HepG2 (cell line): ENCODE results near the gene CMTM4. TPM values are rescaled to one million over a fixed set of nuclear protein-coding genes. Genes with fewer than 3 reads are reported as not detected.

Experiments
- ERF ChIP-seq: IDR thresholded peaks from 2 replicates; pipeline ENCODE4 v1.6.1; 2018; ENCODE audit warnings: missing biosample characterization, missing genetic modification reagents
- FOXA3 ChIP-seq: IDR thresholded peaks from 2 replicates; pipeline ENCODE4 v1.6.1; 2016; ENCODE audit warnings: missing genetic modification reagents, missing compliant biosample characterization
- GATA4 ChIP-seq: sonication (generic); IDR thresholded peaks from 2 replicates; pipeline ENCODE4 v1.6.1; 2016; ENCODE audit warnings: antibody characterized with exemption, low read depth, borderline replicate concordance
- GATAD2A ChIP-seq: IDR thresholded peaks from 2 replicates; pipeline ENCODE4 v1.6.1; 2016
- GFI1 ChIP-seq: sonication (generic); formaldehyde crosslinking; IDR thresholded peaks from 2 replicates; pipeline ENCODE4 v1.5.0; 2020; ENCODE audit warnings: missing genetic modification reagents, mild to moderate bottlenecking, borderline replicate concordance
- HIVEP1 ChIP-seq: sonication (generic); formaldehyde crosslinking; IDR thresholded peaks from 2 replicates; pipeline ENCODE4 v1.4.0; 2020; ENCODE audit warnings: mild to moderate bottlenecking, missing genetic modification reagents
- HNF1B ChIP-seq: sonication (generic); formaldehyde crosslinking; IDR thresholded peaks from 2 replicates; pipeline ENCODE4 v1.5.1; 2020; ENCODE audit warnings: mild to moderate bottlenecking, moderate library complexity, missing genetic modification reagents
- KLF13 ChIP-seq: sonication (generic); formaldehyde crosslinking; IDR thresholded peaks from 2 replicates; pipeline ENCODE4 v1.4.0; 2020; ENCODE audit warnings: mild to moderate bottlenecking, missing genetic modification reagents
- KLF16 ChIP-seq, 2 experiments: sonication (generic) in 1 of 2; formaldehyde crosslinking in 1 of 2; IDR thresholded peaks; 2 replicates each; pipeline versions ENCODE4 v1.6.1 to v1.8.0; 2016 to 2023; ENCODE audit warnings: missing genetic modification reagents in 2 of 2, missing compliant biosample characterization in 1 of 2
- KLF6 ChIP-seq: IDR thresholded peaks from 2 replicates; pipeline ENCODE4 v1.8.0; 2016; ENCODE audit warnings: missing biosample characterization, missing genetic modification reagents
- MAFF ChIP-seq: IDR thresholded peaks from 2 replicates; pipeline ENCODE4 v1.6.1; 2011; ENCODE audit warnings: low read depth, low read length, improper control_type of control experiment
- RORA ChIP-seq: sonication (generic); formaldehyde crosslinking; IDR thresholded peaks from 2 replicates; pipeline ENCODE4 v1.5.0; 2020; ENCODE audit warnings: mild to moderate bottlenecking, missing genetic modification reagents, moderate library complexity
- RXRB ChIP-seq: IDR thresholded peaks from 2 replicates; pipeline ENCODE4 v1.6.1; 2016; ENCODE audit warnings: borderline replicate concordance, missing genetic modification reagents, missing compliant biosample characterization
- SAP130 ChIP-seq: IDR thresholded peaks from 2 replicates; pipeline ENCODE4 v1.6.1; 2016; ENCODE audit warnings: low read depth
- TP53 ChIP-seq: sonication (generic); formaldehyde crosslinking; conservative IDR thresholded peaks from 2 replicates; pipeline ENCODE4 v1.4.0; 2020; ENCODE audit warnings: missing genetic modification reagents
- ZNF160 ChIP-seq: sonication (generic); formaldehyde crosslinking; IDR thresholded peaks from 2 replicates; pipeline ENCODE4 v1.8.0; 2022; ENCODE audit warnings: mild to moderate bottlenecking, inconsistent platforms, missing genetic modification reagents
- ZNF335 ChIP-seq: sonication (generic); formaldehyde crosslinking; IDR thresholded peaks from 2 replicates; pipeline ENCODE4 v1.4.0; 2020; ENCODE audit warnings: missing genetic modification reagents
- ZNF562 ChIP-seq: sonication (generic); formaldehyde crosslinking; IDR thresholded peaks from 2 replicates; pipeline ENCODE4 v1.8.0; 2022; ENCODE audit warnings: missing genetic modification reagents, borderline replicate concordance
- ZNF574 ChIP-seq: sonication (generic); formaldehyde crosslinking; IDR thresholded peaks from 2 replicates; pipeline ENCODE4 v1.4.0; 2020; ENCODE audit warnings: missing genetic modification reagents
- ZNF652 ChIP-seq: IDR thresholded peaks from 2 replicates; pipeline ENCODE4 v1.6.1; 2016; ENCODE audit warnings: low read depth, borderline replicate concordance
- polyA plus RNA-seq, 8 experiments: library from polyadenylated mRNA; depleted of rRNA in 3 of 8; stranded (reverse) in 7 of 8; unstranded in 1 of 8; fragments of >200 nt; fragmentation: Illumina TruSeq in 4 of 8; extraction: Trizol in 4 of 8; gene quantifications; 2 replicates each; pipeline versions ENCODE4 v1.2.1 to v1.2.3, GENCODE V29; 2011 to 2016; ENCODE audit warnings: low read depth in 4 of 8, missing spikeins in 1 of 8, mixed read lengths in 1 of 8; ENCODE audit not compliant: insufficient read depth in 1 of 8
- total RNA-seq, 5 experiments: library from RNA; depleted of rRNA; stranded (reverse); fragments of >200 nt; fragmentation: Illumina TruSeq; extraction: Trizol; gene quantifications; 2 replicates each; pipeline ENCODE4 v1.2.3, GENCODE V29; 2016; ENCODE audit warnings: low read depth in 1 of 5
- TF ChIP-seq, protein P1 (sequence below): IDR thresholded peaks from 2 replicates; pipeline ENCODE4 v1.6.1; 2016

CMTM4 gene
- total and polyA plus RNA-seq, 2 of the 13 experiments (the other 11 are each of a cell fraction or from before 2014, with no cell fraction given) = 32.0 to 36.3 TPM

DNA sequence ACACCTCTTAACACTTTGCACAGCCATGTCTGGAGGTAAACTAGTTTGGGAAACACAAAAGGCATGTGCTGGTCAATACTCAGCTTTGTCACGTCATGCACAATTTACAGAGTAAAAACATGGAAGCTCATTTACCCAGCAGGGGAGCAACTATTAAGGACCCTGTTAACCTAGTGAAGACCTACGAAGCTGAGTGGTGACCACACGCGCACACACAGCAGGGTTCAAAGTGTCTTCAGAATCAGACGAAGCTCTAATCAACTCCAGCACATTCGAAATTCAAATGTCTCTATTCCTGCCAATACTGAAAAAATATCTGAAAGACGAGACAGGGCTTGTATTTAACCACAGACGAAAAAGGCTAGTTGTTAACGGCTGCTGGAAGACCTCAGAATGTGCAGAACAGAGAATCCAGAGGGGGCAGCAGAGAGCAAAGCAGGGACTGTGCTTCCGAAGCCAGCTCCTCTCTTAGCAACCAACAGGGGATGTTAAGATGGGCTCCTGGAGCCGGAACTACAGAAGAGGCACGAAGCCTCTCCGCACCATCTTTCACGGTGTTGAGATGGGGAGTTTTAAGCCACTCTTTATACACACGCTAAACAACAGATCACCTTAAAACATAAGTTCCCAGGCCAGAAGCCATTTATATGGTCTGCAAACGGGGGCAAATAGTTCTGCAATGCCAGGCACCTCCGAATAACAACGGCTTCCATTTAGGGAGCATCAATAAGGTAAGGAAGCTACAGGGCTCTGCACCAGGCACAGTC is 45.7 kb downstream of the CMTM4 start (continued):
- TF ChIP-seq GFI1 (CRISPR knock-in tag) (0 out of 2 replicates have a peak, but pooled peaks have one; percentile 33), KLF6 (CRISPR knock-in tag) (0 out of 2 replicates have a peak, but pooled peaks have one; percentile 42), RORA (no peak), ZNF160 (CRISPR knock-in tag) (no peak), HNF1B (CRISPR knock-in tag) (peak; percentile 38; the same call in 1 of the 2 replicates), KLF16 (CRISPR knock-in tag; IDR thresholded peaks at IDR 0.05) (0 out of 4 replicates have a peak, but pooled peaks of 1 of the 2 experiments have one; percentile 40), HIVEP1 (CRISPR knock-in tag) (no peak), FOXA3 (CRISPR knock-in tag) (peak; percentile 30; the same call in 1 of the 2 replicates), ZNF652 (0 out of 2 replicates have a peak, but pooled peaks have one; percentile 9), GATAD2A (CRISPR knock-in tag) (peak; percentile 63), SAP130 (CRISPR knock-in tag) (peak; percentile 48; the same call in 1 of the 2 replicates), MAFF (no peak), ERF (CRISPR knock-in tag) (peak; percentile 67; the same call in 1 of the 2 replicates), RXRB (CRISPR knock-in tag) (peak; percentile 41; the same call in 1 of the 2 replicates), ZNF562 (CRISPR knock-in tag) (no peak), ZNF574 (CRISPR knock-in tag) (peak; percentile 84), GATA4 (no peak), KLF13 (CRISPR knock-in tag) (no peak), ZNF335 (peak; percentile 64; the same call in 1 of the 2 replicates), TP53 (CRISPR knock-in tag) (no peak)
- TF ChIP-seq, protein P1, sequence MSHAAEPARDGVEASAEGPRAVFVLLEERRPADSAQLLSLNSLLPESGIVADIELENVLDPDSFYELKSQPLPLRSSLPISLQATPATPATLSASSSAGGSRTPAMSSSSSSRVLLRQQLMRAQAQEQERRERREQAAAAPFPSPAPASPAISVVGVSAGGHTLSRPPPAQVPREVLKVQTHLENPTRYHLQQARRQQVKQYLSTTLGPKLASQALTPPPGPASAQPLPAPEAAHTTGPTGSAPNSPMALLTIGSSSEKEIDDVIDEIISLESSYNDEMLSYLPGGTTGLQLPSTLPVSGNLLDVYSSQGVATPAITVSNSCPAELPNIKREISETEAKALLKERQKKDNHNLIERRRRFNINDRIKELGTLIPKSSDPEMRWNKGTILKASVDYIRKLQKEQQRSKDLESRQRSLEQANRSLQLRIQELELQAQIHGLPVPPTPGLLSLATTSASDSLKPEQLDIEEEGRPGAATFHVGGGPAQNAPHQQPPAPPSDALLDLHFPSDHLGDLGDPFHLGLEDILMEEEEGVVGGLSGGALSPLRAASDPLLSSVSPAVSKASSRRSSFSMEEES = peak; percentile 28; the same call in 1 of the 2 replicates
